Measurements from ENCODE around the gene PRKG1.

DNA sequence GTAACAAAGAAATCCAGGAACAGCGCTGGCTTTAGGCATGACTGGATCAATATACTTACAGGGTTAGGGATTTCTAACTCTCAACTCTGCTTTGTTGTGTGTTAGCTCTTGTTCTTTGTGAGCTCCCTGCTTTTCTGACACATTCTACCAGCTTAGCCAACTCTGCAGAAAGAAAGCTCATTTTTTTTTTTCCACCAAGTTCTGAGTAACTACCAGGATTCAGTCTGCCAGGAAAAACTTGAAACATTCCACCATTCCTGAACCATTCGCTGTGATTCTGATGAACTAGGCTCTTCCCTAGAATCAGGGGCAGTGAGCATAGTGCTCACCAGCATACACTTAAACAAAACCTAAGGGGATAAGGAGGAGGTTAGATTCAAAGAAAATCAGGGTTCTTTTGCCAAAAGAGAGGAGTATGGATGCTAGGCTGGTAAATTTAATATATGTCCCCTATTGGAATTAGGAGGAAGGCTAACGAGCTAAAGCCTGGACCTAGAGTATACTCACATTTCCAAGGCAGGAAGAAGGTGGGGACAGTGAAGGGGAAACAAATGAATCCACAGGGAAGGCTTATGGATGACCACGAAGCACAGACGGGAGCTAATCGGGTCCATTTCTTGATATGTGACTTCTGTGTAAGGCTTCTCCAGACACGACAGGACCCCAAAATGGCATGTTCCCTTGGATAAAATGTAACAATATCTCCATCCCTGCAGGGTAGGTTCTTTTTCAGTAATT is 183.4 kb downstream of the PRKG1 start:
- TF ChIP-seq POLR2AphosphoS5 (IDR thresholded peaks at IDR 0.05; ENCODE audit: low read depth) = no peak
- TF ChIP-seq, protein P1, sequence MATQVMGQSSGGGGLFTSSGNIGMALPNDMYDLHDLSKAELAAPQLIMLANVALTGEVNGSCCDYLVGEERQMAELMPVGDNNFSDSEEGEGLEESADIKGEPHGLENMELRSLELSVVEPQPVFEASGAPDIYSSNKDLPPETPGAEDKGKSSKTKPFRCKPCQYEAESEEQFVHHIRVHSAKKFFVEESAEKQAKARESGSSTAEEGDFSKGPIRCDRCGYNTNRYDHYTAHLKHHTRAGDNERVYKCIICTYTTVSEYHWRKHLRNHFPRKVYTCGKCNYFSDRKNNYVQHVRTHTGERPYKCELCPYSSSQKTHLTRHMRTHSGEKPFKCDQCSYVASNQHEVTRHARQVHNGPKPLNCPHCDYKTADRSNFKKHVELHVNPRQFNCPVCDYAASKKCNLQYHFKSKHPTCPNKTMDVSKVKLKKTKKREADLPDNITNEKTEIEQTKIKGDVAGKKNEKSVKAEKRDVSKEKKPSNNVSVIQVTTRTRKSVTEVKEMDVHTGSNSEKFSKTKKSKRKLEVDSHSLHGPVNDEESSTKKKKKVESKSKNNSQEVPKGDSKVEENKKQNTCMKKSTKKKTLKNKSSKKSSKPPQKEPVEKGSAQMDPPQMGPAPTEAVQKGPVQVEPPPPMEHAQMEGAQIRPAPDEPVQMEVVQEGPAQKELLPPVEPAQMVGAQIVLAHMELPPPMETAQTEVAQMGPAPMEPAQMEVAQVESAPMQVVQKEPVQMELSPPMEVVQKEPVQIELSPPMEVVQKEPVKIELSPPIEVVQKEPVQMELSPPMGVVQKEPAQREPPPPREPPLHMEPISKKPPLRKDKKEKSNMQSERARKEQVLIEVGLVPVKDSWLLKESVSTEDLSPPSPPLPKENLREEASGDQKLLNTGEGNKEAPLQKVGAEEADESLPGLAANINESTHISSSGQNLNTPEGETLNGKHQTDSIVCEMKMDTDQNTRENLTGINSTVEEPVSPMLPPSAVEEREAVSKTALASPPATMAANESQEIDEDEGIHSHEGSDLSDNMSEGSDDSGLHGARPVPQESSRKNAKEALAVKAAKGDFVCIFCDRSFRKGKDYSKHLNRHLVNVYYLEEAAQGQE (IDR thresholded peaks at IDR 0.05; ENCODE audit: insufficient replicate concordance, low read depth) = no peak

Measured in HL-60 (cell line).